HG02885 (cell line): Measurements from ENCODE around the gene FUBP1.
"Not testable (repeated sequence)": the region's sequence is repeated elsewhere in the genome, so short reads cannot be mapped to it uniquely, and the experiment has no call there.

Experiments used
- ATAC-seq: cut with Tn5 transposase; IDR thresholded peaks from one replicate; pipeline ENCODE4 v1.9.1; 2021; ENCODE audit warnings: mild to moderate bottlenecking; ENCODE audit not compliant: unreplicated experiment, poor library complexity

Gene FUBP1, protein sequence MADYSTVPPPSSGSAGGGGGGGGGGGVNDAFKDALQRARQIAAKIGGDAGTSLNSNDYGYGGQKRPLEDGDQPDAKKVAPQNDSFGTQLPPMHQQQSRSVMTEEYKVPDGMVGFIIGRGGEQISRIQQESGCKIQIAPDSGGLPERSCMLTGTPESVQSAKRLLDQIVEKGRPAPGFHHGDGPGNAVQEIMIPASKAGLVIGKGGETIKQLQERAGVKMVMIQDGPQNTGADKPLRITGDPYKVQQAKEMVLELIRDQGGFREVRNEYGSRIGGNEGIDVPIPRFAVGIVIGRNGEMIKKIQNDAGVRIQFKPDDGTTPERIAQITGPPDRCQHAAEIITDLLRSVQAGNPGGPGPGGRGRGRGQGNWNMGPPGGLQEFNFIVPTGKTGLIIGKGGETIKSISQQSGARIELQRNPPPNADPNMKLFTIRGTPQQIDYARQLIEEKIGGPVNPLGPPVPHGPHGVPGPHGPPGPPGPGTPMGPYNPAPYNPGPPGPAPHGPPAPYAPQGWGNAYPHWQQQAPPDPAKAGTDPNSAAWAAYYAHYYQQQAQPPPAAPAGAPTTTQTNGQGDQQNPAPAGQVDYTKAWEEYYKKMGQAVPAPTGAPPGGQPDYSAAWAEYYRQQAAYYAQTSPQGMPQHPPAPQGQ

GRCh38 chr1:77978969-77979876 is at the start of gene FUBP1:
Gene FUBP1 (minus strand): TSS chr1:77979072. CDS start chr1:77979004, 68 bp downstream.
- ATAC-seq, result peak; percentile 73

DNA sequence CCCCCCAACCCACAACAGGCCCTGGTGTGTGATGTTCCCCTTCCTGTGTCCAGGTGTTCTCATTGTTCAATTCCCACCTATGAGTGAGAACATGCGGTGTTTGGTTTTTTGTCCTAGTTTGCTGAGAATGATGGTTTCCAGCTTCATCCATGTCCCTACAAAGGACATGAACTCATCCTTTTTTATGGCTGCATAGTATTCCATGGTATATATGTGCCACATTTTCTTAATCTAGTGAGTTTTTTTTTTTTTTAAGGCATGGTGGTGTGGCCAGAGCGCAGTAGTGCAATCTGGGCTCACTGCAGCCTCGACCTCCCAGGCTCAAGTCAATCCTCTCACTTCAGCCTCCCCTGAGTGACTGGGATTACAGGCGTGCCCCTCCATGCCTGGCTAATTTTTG is 42.3 kb upstream of the FUBP1 start:
- not testable (repeated sequence) for ATAC-seq

- no peak for ATAC-seq
These were observed 40.2 kb upstream of the FUBP1 start for GRCh38 chr1:78019024-78019423.

- no peak for ATAC-seq
These were observed 36.3 kb upstream of the FUBP1 start for GRCh38 chr1:78015148-78015547.

DNA sequence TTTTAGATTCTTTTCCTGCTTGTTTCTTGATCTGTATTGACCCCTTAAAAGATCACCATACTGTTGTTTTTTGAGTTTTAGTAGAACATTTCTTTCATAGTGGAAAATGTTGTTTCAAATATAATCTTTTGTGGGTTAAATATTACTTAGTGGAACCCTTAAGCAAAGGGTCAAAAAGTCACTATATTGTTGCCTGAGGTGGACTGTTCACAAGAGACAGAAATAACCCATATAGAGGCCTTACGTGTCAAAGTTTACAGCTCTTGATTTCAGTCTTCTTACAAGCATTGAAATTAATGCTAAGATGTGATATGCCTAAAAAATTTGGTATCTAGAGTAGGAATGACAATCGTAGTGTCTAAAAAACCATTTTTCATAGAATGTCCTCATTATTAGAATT is 32.2 kb upstream of the FUBP1 start:
- no peak for ATAC-seq

DNA sequence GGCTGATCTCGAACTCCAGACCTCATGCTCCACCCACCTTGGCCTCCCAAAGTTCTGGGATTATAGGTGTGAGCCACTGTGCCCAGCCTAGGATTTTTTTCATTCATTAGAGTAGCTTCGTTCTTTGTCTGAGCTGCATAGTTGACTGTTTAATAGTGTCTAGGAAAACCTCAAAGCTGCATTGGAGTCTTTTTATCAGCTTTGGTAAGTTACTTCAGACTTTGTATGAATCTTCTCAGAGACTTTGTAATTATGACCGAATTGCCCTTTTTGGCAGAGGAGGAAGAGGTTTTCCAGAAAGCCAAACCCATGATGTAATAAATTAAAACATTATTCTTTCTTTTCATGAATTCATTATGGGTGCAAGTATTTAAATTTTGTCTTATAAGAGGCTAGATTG is 31.0 kb upstream of the FUBP1 start:
- no peak for ATAC-seq

GRCh38 chr1:78009276-78009675 is 30.4 kb upstream of the FUBP1 start:
- no peak for ATAC-seq

GRCh38 chr1:78007677-78008341 is 28.9 kb upstream of the FUBP1 start:
- ATAC-seq, result no peak

DNA sequence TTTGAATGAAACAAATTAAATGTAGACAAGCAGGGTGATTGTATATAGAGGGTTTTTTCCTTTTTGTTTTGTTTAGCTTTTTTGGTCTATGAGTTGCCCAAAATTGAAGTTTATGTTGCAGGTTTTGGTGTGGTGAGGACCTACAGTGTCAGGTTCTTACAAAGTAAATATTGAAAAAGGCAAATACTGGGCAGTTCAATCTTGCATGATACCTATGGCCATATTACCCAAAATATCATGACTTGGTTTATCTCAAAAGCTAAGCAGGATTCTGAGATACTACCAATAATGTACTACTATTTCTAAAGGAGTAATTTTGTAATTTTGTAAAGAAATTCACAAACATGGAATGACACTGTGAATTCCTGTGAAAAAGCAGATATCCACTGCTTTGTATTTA is 27.6 kb upstream of the FUBP1 start:
- ATAC-seq, result no peak

DNA sequence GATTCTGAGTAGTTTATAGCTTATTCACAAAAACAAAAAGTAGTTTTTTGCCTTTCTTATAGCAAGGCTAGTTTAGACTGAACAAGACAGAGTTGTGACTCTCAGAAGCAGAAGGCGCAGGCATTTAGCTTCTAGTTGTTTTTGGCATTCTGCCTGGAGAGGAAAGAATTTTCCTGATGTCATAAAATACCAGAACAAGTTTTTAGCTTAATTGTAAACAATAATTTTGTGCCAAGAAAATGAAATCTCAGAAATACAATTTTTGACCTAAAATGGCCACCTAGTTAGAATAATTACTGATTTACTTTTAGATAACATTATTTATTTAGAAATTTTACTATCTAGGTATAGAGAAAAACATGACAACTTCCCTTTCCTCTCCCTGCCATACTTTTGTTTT is 26.9 kb upstream of the FUBP1 start:
- ATAC-seq, result no peak

- ATAC-seq, result no peak
These were observed 26.5 kb upstream of the FUBP1 start for GRCh38 chr1:78005448-78005722.

- ATAC-seq, result peak; percentile 98
These were observed 26.0 kb upstream of the FUBP1 start, which contains the start of gene DNAJB4 for GRCh38 chr1:78004719-78005447. Gene DNAJB4 (plus strand): TSS chr1:78004939. CDS start chr1:78005111, 172 bp downstream.

DNA sequence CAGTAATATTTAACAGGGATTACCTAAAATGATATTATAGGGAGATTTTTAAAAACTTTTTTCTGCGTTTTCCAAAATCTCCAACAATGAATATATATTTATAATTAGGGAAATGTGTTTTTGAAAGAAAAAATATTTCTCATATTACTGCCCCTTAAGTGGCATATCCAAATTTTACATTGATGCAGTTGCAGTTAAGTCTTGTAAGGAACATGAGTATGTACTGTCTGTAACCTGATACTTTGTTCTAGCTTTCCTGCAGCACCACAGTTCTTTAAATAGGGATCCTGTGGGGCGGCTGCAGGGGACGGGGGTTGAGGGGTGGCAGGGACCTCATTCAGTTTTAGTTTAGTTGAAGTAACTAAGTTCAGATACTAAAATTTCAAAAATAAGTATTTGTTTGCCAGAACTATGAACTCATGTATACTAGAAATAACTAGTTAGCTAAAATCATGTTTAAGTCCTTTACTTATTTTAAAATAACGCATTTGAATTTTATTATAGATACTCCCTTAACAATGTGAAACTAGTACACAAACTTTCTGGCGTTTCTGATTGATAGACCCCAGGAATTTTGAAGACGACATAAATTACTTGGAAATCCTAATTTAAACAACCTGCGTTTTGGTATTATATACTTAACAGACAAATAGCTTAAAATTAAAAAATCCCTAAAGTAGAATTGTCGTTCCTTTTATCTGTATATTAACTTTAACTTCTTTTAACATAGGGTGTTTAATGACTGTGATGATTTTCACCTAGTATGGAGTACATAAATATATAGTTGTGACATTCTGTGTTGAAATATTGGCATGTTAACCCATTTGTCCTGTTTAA is 25.2 kb upstream of the FUBP1 start:
- peak; percentile 56 for ATAC-seq

DNA sequence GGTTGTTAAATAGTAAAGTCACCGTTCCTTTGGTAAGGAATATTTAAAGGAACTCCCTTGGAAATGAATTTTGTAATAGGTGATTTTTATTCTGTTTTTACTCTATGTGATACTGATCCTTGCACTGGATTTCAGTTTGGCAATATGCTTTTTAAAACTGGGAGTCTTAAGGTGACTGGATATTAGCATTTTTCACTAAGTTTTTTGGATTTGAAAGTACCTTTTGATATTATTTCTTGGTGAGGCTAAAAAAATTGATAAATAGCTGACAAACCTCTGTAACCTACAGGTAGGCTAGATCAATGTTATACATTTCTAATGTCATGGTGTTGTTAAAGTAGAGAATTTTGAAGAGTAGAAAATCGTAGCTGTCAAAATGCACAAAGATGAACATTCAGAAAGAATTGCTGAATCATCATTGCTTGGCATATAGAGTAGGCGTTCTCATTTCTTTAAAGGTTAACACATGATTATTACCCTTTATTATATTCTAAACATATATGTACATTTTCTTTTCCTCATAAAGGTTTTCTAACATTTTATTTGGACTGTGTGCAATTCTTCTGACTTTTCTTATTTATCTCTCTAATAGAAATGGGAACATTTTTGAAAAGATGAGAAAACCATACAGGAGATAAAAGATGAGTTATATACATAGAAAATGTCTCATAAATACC is 24.3 kb upstream of the FUBP1 start:
- no peak for ATAC-seq

- ATAC-seq, result not testable (repeated sequence)
These were observed 21.7 kb upstream of the FUBP1 start for GRCh38 chr1:78000536-78000935.

DNA sequence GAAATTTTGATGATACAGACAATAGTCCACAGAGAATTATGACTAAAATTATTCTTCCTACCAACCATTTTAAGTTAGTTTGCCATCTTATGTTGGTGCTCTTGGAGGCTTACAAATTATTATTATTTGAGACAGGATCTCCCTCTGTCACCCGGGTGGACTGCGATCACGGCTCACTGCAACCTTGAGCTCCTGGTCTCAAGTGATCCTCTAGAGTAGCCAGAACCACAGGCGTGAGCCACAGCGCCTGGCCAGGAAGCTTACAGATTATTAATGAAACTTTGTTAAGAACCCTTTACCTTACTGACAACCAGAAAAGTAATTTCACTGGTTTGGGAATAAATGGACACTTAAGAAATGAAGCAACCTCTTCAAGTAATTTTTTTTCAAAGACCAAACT is 17.9 kb upstream of the FUBP1 start:
- ATAC-seq, result no peak

- no peak for ATAC-seq
These were observed 15.3 kb upstream of the FUBP1 start for GRCh38 chr1:77994117-77994705.

GRCh38 chr1:77991638-77992037 is 12.8 kb upstream of the FUBP1 start:
- no peak for ATAC-seq
